GM21367 (cell line): ENCODE data around the gene FBXO41.
A peak's percentile ranks its signal among the peaks of the same experiment; 100 is the strongest.

Experiments
- ATAC-seq: cut with Tn5 transposase; IDR thresholded peaks from one replicate; pipeline ENCODE4 v1.9.1; 2021; ENCODE audit not compliant: unreplicated experiment

The FBXO41 gene

GRCh38 chr2:73290049-73290839 is 6.0 kb upstream of the FBXO41 start:
- no peak for ATAC-seq

GRCh38 chr2:73289304-73289703 is 5.0 kb upstream of the FBXO41 start:
- ATAC-seq = no peak

GRCh38 chr2:73286134-73286655 is 1.9 kb upstream of the FBXO41 start:
- no peak for ATAC-seq

- peak; percentile 74 for ATAC-seq
Measured at GRCh38 chr2:73285159-73285739, 971 bp upstream of the FBXO41 start.

- ATAC-seq = peak; percentile 8
Measured at GRCh38 chr2:73283545-73284295, 558 bp downstream of the FBXO41 start.

- no peak for ATAC-seq
Measured at GRCh38 chr2:73282924-73283544, 1.2 kb downstream of the FBXO41 start.

- ATAC-seq = no peak
Measured at GRCh38 chr2:73281244-73281643, 3.0 kb downstream of the FBXO41 start.

GRCh38 chr2:73279852-73280251 is 4.4 kb downstream of the FBXO41 start:
- no peak for ATAC-seq

- ATAC-seq = no peak
Measured at GRCh38 chr2:73272270-73272669, 12.0 kb downstream of the FBXO41 start.

GRCh38 chr2:73269686-73270465 is 14.4 kb downstream of the FBXO41 start:
- ATAC-seq = no peak

GRCh38 chr2:73268830-73269685 is 15.2 kb downstream of the FBXO41 start:
- ATAC-seq = no peak

- no peak for ATAC-seq
Measured at GRCh38 chr2:73268366-73268829, 15.9 kb downstream of the FBXO41 start.

GRCh38 chr2:73267008-73267407 is 17.3 kb downstream of the FBXO41 start:
- no peak for ATAC-seq

- ATAC-seq = no peak
Measured at GRCh38 chr2:73266061-73266901, 18.0 kb downstream of the FBXO41 start.

GRCh38 chr2:73265298-73266060 is 18.8 kb downstream of the FBXO41 start:
- ATAC-seq = no peak

GRCh38 chr2:73264783-73265182 is 19.5 kb downstream of the FBXO41 start:
- ATAC-seq = no peak

- no peak for ATAC-seq
Measured at GRCh38 chr2:73264332-73264606, 20.0 kb downstream of the FBXO41 start.
